Spinal cord (tissue), 10 donors: ENCODE results near the gene ADRB1. TPM values are rescaled to one million over a fixed set of nuclear protein-coding genes. Genes with fewer than 3 reads are reported as not detected.

ENCODE experiments used
- DNase-seq, 6 donors: peaks; one replicate each; pipeline versions ENCODE4 v3.0.0 to v3.0.0-alpha.2; 2013 to 2015; ENCODE audit warnings: low spot score in 6 of 6, low read depth in 4 of 6
- H3K27ac ChIP-seq: one replicate; pipeline ENCODE4 v1.5.1; 2013; ENCODE audit warnings: low read depth, low read length, control low read depth
- H3K27me3 ChIP-seq: one replicate; pipeline ENCODE4 v1.6.1; 2013; ENCODE audit warnings: low read length; ENCODE audit not compliant: control insufficient read depth, insufficient read depth
- H3K36me3 ChIP-seq: one replicate; pipeline ENCODE4 v1.6.1; 2013; ENCODE audit warnings: low read length; ENCODE audit not compliant: control insufficient read depth, insufficient read depth
- H3K4me1 ChIP-seq: one replicate; pipeline ENCODE4 v1.6.1; 2013; ENCODE audit warnings: low read length; ENCODE audit not compliant: control insufficient read depth, insufficient read depth
- H3K4me3 ChIP-seq: one replicate; pipeline ENCODE4 v1.5.1; 2013; ENCODE audit warnings: low read depth, low read length, control low read depth
- H3K9me3 ChIP-seq: one replicate; pipeline ENCODE4 v1.6.1; 2013; ENCODE audit warnings: low read length; ENCODE audit not compliant: control insufficient read depth, insufficient read depth
- WGBS: methylation state at CpG from one replicate; pipeline ENCODE4 v1.1.5; 2013; ENCODE audit warnings: missing lambda C conversion rate; ENCODE audit not compliant: insufficient coverage; 5-methylcytosine and 5-hydroxymethylcytosine counted together
- polyA plus RNA-seq, 2 donors: library from polyadenylated mRNA; unstranded; fragments of 120-200 nt; gene quantifications; one replicate each; pipeline ENCODE4 v1.2.1, GENCODE V29; 2013; ENCODE audit not compliant: insufficient read length in 2 of 2
- total RNA-seq, 2 donors: library from RNA; depleted of rRNA in 1 of 2; stranded (reverse); fragments of 120-200 nt in 1 of 2; fragments of >200 nt in 1 of 2; gene quantifications; one replicate each; pipeline versions ENCODE4 v1.2.3 to v1.2.4, GENCODE V29; 2013 to 2014
- donor health status: healthy.

Gene ADRB1
- total and polyA plus RNA-seq, 4 donors = 2.5 to 4.0 (median 3.0) TPM

DNA sequence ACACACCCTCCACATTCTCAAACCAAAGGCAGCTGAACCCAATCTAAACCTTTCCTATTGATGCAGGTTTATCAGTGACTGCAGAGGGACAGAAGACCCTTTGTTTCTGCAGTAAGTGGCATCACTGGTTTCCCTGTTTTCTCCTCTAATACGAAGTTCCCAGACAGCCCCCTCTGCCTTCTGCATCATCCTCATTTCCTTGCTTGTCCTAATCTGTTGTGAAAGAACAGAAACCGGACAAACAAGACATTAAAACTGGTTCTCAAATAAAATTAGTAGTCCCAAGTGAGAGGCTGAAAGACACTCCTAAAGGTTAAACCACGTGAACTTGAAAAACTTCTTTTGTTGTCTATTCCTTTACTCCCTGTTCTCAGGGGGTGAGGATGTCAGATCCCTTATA is 10.1 kb upstream of the ADRB1 start:
- H3K36me3 ChIP-seq = no peaks in the 10 kb centered on the region
- H3K27me3 ChIP-seq = peaks cover 1% of the 10 kb centered on the region
- H3K9me3 ChIP-seq = no peaks in the 10 kb centered on the region
- 61% methylated on average over 2 of the region's 3 CpGs for WGBS
- no peak overlapping the region for H3K27ac ChIP-seq
- DNase-seq = no peak
- H3K4me1 ChIP-seq = no peaks in the 10 kb centered on the region
- H3K4me3 ChIP-seq = no peak overlapping the region

DNA sequence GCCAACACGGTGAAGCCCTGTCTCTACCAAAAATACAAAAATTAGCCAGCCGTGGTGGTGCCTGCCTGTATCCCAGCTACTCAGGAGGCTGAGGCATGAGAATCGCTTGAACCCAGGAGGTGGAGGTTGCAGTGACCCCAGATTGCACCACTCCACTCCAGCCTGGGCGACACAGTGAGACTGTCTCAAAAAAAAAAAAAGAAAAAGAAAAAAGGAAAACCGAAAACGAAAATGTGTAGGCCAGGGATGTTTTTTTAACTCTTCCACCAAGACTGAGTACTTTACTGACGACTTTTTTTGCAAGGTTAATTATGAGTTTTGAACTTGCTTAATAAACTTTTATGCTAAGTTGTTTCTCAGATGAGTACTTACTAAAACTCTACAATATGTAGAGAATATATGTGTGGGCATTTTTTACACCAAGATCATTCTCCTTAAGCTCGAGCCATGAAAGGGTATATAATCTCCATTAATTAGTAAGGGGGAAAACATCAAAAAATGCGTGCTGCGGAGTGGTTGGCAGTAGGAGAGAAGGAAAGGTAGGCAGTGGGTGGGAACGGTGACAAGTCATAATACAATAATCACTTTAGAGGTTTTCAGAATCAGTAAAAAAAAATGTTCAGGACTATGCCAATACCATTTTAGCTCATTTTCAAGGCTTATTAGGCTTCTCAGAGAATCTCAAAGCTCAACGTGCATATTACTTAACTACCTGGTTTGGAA is 8.6 kb upstream of the ADRB1 start:
- Histone ChIP-seq H3K27me3 (peaks cover 3% of the 10 kb centered on the region), H3K27ac (no peak overlapping the region), H3K4me1 (no peaks in the 10 kb centered on the region), H3K36me3 (no peaks in the 10 kb centered on the region), H3K9me3 (no peaks in the 10 kb centered on the region), H3K4me3 (no peak overlapping the region)
- DNase-seq = no peak
- no CpG with 5 or more reads among the region's 12 CpGs for WGBS

DNA sequence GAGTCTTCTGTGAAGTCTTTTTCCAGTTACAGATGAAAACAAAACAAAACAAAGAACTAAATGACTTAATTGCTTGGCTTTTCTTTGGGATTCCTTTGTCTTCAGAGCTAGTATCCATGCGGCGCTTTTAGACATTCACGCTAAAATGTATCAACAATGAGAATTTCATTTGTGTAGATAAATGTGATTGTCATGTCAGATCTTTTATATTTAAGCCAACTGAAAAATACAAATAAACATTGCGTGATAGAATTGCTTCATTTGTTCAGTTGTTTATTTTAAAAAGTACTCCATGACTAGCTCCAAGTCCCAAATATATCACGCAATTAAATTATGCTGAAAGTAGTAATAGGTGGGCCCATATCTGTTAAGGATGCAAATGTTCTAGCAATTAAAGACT is 7.9 kb upstream of the ADRB1 start:
- Histone ChIP-seq H3K4me3 (no peak overlapping the region), H3K4me1 (no peaks in the 10 kb centered on the region), H3K27me3 (peaks cover 3% of the 10 kb centered on the region), H3K36me3 (no peaks in the 10 kb centered on the region), H3K9me3 (no peaks in the 10 kb centered on the region), H3K27ac (no peak overlapping the region)
- no CpG with 5 or more reads among the region's 5 CpGs for WGBS
- no peak for DNase-seq

DNA sequence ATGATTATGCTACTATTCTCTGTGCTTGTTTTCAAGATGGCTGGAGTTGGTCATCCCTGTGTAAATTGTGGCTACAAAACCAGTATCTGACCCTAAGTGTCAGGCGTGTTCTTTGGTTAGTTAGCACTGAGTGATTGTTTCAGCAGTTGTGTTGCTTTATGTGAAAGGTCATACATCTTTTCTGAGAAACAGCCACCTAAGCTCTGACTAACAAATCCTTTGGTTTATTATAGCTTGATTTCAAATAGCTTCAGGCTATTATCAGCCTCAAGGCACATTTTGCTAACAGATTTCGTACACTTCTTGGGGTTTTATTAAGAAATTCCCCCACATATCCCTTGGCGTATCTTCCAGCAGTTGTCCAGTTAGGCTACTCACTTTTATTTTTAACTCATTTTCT is 4.8 kb upstream of the ADRB1 start:
- no peak for DNase-seq
- H3K36me3 ChIP-seq = no peaks in the 10 kb centered on the region
- H3K27ac ChIP-seq = no peak overlapping the region
- H3K4me3 ChIP-seq = no peak overlapping the region
- no peaks in the 10 kb centered on the region for H3K9me3 ChIP-seq
- H3K27me3 ChIP-seq = peaks cover 6% of the 10 kb centered on the region
- WGBS = 40% methylated on average over 1 of the region's 3 CpGs
- H3K4me1 ChIP-seq = peaks cover 4% of the 10 kb centered on the region

DNA sequence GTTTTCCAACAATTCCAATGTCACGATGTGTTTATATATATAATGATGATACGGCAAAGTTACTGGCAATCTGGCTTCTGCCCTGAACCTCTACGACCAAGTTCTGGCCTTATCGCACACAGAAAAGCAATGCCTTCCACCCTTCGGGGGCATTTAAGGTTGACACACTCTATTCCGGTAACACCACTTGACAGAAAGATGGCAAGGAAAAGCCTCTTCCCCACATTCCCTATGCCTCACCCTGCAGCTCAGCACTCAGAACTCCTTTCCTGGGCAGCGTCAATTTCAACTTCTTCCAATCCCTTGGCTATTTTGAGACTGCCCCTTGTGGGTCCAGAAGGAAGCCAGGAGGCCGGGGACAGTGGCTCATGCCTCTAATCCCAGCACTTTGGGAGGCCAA is 2.5 kb upstream of the ADRB1 start:
- Histone ChIP-seq H3K27me3 (peaks cover 24% of the 10 kb centered on the region), H3K4me3 (no peak overlapping the region), H3K27ac (no peak overlapping the region), H3K9me3 (no peaks in the 10 kb centered on the region), H3K36me3 (no peaks in the 10 kb centered on the region), H3K4me1 (peaks cover 17% of the 10 kb centered on the region)
- 90% methylated on average over 8 of the region's 8 CpGs for WGBS
- no peak for DNase-seq

DNA sequence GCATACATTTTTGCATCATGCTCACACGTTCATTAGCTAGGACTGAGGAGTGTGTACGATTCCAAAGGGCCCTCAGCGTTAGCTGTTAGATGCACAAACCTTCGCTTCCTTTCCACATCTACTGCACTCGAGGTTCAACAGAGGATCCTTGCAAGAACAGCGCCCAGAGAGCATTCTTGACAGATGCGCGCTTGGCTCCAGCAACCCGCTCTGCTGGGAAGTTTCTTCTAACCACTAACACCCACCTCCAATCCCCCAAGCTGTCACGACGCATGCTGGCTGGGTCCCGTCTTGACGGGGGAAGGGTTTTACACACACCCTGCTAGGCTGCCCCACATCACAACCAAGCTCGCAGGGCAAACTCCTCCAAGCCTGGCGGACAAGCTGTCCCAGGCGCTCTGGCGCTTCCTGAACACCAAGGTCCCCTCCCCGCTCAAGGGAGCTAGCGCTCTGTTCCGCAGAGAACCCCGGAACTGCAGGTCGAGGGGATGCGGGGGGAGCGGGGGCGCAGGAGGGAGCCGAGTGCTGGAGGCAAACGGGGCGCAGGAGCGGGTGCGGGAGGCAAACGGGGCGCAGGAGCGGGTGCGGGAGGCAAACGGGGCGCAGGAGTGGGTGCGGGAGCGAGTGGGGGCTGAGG is 653 bp upstream of the ADRB1 start:
- DNase-seq = peak in 2 of 6 donors; percentile 76 to 78
- Histone ChIP-seq H3K4me1 (peaks cover 17% of the 10 kb centered on the region), H3K27me3 (peaks cover 36% of the 10 kb centered on the region), H3K36me3 (no peaks in the 10 kb centered on the region), H3K4me3 (peak overlapping the region; percentile 39), H3K27ac (peak overlapping the region; percentile 26), H3K9me3 (no peaks in the 10 kb centered on the region)
- under 1% methylated on average over 38 of the region's 38 CpGs for WGBS

DNA sequence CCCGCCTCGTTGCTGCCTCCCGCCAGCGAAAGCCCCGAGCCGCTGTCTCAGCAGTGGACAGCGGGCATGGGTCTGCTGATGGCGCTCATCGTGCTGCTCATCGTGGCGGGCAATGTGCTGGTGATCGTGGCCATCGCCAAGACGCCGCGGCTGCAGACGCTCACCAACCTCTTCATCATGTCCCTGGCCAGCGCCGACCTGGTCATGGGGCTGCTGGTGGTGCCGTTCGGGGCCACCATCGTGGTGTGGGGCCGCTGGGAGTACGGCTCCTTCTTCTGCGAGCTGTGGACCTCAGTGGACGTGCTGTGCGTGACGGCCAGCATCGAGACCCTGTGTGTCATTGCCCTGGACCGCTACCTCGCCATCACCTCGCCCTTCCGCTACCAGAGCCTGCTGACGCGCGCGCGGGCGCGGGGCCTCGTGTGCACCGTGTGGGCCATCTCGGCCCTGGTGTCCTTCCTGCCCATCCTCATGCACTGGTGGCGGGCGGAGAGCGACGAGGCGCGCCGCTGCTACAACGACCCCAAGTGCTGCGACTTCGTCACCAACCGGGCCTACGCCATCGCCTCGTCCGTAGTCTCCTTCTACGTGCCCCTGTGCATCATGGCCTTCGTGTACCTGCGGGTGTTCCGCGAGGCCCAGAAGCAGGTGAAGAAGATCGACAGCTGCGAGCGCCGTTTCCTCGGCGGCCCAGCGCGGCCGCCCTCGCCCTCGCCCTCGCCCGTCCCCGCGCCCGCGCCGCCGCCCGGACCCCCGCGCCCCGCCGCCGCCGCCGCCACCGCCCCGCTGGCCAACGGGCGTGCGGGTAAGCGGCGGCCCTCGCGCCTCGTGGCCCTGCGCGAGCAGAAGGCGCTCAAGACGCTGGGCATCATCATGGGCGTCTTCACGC is 825 bp downstream of the ADRB1 start:
- DNase-seq = peak in 2 of 6 donors; percentile 41 to 48
- Histone ChIP-seq H3K27me3 (peaks cover 33% of the 10 kb centered on the region), H3K27ac (no peak overlapping the region), H3K4me3 (peak overlapping the region; percentile 34), H3K9me3 (no peaks in the 10 kb centered on the region), H3K4me1 (peaks cover 17% of the 10 kb centered on the region), H3K36me3 (no peaks in the 10 kb centered on the region)
- 3% methylated on average over 106 of the region's 106 CpGs for WGBS

DNA sequence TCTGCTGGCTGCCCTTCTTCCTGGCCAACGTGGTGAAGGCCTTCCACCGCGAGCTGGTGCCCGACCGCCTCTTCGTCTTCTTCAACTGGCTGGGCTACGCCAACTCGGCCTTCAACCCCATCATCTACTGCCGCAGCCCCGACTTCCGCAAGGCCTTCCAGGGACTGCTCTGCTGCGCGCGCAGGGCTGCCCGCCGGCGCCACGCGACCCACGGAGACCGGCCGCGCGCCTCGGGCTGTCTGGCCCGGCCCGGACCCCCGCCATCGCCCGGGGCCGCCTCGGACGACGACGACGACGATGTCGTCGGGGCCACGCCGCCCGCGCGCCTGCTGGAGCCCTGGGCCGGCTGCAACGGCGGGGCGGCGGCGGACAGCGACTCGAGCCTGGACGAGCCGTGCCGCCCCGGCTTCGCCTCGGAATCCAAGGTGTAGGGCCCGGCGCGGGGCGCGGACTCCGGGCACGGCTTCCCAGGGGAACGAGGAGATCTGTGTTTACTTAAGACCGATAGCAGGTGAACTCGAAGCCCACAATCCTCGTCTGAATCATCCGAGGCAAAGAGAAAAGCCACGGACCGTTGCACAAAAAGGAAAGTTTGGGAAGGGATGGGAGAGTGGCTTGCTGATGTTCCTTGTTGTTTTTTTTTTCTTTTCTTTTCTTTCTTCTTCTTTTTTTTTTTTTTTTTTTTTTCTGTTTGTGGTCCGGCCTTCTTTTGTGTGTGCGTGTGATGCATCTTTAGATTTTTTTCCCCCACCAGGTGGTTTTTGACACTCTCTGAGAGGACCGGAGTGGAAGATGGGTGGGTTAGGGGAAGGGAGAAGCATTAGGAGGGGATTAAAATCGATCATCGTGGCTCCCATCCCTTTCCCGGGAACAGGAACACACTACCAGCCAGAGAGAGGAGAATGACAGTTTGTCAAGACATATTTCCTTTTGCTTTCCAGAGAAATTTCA is 1.7 kb downstream of the ADRB1 start:
- H3K27ac ChIP-seq = no peak overlapping the region
- H3K4me1 ChIP-seq = peaks cover 17% of the 10 kb centered on the region
- no peaks in the 10 kb centered on the region for H3K9me3 ChIP-seq
- H3K4me3 ChIP-seq = peak overlapping the region; percentile 34
- peak in 1 of 6 donors; percentile 44 for DNase-seq
- H3K27me3 ChIP-seq = peaks cover 33% of the 10 kb centered on the region
- WGBS = under 1% methylated on average over 66 of the region's 78 CpGs
- no peaks in the 10 kb centered on the region for H3K36me3 ChIP-seq

DNA sequence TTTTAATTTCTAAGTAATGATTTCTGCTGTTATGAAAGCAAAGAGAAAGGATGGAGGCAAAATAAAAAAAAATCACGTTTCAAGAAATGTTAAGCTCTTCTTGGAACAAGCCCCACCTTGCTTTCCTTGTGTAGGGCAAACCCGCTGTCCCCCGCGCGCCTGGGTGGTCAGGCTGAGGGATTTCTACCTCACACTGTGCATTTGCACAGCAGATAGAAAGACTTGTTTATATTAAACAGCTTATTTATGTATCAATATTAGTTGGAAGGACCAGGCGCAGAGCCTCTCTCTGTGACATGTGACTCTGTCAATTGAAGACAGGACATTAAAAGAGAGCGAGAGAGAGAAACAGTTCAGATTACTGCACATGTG is 2.4 kb downstream of the ADRB1 start:
- peaks cover 17% of the 10 kb centered on the region for H3K4me1 ChIP-seq
- H3K36me3 ChIP-seq = no peaks in the 10 kb centered on the region
- no peaks in the 10 kb centered on the region for H3K9me3 ChIP-seq
- 40% methylated on average over 1 of the region's 7 CpGs for WGBS
- H3K27ac ChIP-seq = no peak overlapping the region
- peak overlapping the region; percentile 16 for H3K4me3 ChIP-seq
- DNase-seq = peak in 1 of 6 donors; percentile 24
- peaks cover 33% of the 10 kb centered on the region for H3K27me3 ChIP-seq
